Hepatocyte (in vitro differentiated cells): ENCODE data around the gene PCBP3. TPM values are rescaled to one million over a fixed set of nuclear protein-coding genes. Genes with fewer than 3 reads are reported as not detected.

ENCODE experiments used
- DNase-seq: peaks from one replicate; pipeline ENCODE4 v3.0.0-alpha.2; 2016; ENCODE audit warnings: low spot score
- H2AFZ ChIP-seq: fragments of 200-600 bp; sonication (generic); 2 replicates; pipeline ENCODE4 v1.6.0; 2016; ENCODE audit warnings: antibody characterized with exemption, mild to moderate bottlenecking
- H3K27ac ChIP-seq: fragments of 200-600 bp; sonication (generic); 2 replicates; pipeline ENCODE4 v1.5.1; 2016; ENCODE audit warnings: mild to moderate bottlenecking
- H3K27me3 ChIP-seq: fragments of 200-600 bp; sonication (generic); 2 replicates; pipeline ENCODE4 v1.6.1; 2016
- H3K36me3 ChIP-seq: fragments of 200-600 bp; sonication (generic); replicated peaks from 2 replicates; pipeline ENCODE4 v1.5.1; 2016; ENCODE audit warnings: low read depth; ENCODE audit not compliant: insufficient read depth
- H3K4me1 ChIP-seq: fragments of 200-600 bp; sonication (generic); 2 replicates; pipeline ENCODE4 v1.5.1; 2016; ENCODE audit warnings: mild to moderate bottlenecking, moderate library complexity; ENCODE audit not compliant: insufficient read depth
- H3K4me2 ChIP-seq: fragments of 200-600 bp; sonication (generic); 2 replicates; pipeline ENCODE4 v1.6.0; 2016
- H3K4me3 ChIP-seq: fragments of 200-600 bp; sonication (generic); 2 replicates; pipeline ENCODE4 v1.5.1; 2016; ENCODE audit warnings: mild to moderate bottlenecking
- H3K79me2 ChIP-seq: fragments of 200-600 bp; sonication (generic); 2 replicates; pipeline ENCODE4 v1.6.0; 2017; ENCODE audit warnings: mild to moderate bottlenecking
- H3K9me2 ChIP-seq: fragments of 200-600 bp; sonication (generic); replicated peaks from 2 replicates; pipeline ENCODE4 v1.6.0; 2017; ENCODE audit warnings: mild to moderate bottlenecking; ENCODE audit not compliant: insufficient read depth
- H3K9me3 ChIP-seq: fragments of 200-600 bp; sonication (generic); 2 replicates; pipeline ENCODE4 v1.5.1; 2016; ENCODE audit warnings: low read depth, mild to moderate bottlenecking
- H4K20me1 ChIP-seq: fragments of 200-600 bp; sonication (generic); 2 replicates; pipeline ENCODE4 v1.6.0; 2016; ENCODE audit warnings: mild to moderate bottlenecking; ENCODE audit not compliant: insufficient read depth, poor library complexity, severe bottlenecking
- EZH2 ChIP-seq: fragments of 200-600 bp; sonication (generic); IDR thresholded peaks from 2 replicates; pipeline ENCODE4 v1.6.1; 2016; ENCODE audit warnings: antibody characterized with exemption, mild to moderate bottlenecking, borderline replicate concordance
- EZH2phosphoT487 ChIP-seq: fragments of 200-600 bp; sonication (generic); IDR thresholded peaks from one replicate; pipeline ENCODE4 v1.6.1; 2018; ENCODE audit warnings: antibody characterized with exemption, mild to moderate bottlenecking, low read depth, moderate library complexity; ENCODE audit not compliant: unreplicated experiment, severe bottlenecking
- WGBS: methylation state at CpG from one replicate; pipeline ENCODE4 v1.1.6; 2016; ENCODE audit warnings: low lambda C conversion rate; ENCODE audit errors: missing lambda C conversion rate; 5-methylcytosine and 5-hydroxymethylcytosine counted together
- polyA plus RNA-seq: library from polyadenylated mRNA; unstranded; fragments of >200 nt; fragmentation: Nextera tagmentation; extraction: Ambion mirVana; gene quantifications from 2 replicates; pipeline ENCODE4 v1.2.1, GENCODE V29; 2016
- total RNA-seq: library from RNA; depleted of rRNA; stranded (reverse); fragments of >200 nt; gene quantifications from 2 replicates; pipeline ENCODE4 v1.2.3, GENCODE V29; 2014
- TF ChIP-seq, protein P1 (sequence below): fragments of 200-600 bp; sonication (generic); IDR thresholded peaks from 2 replicates; pipeline ENCODE4 v1.5.1; 2016; ENCODE audit warnings: antibody characterized with exemption, mild to moderate bottlenecking; ENCODE audit not compliant: poor library complexity

PCBP3 gene
- total and polyA plus RNA-seq, 2 experiments from 2014 or later, result 3.1 to 8.8 TPM

DNA sequence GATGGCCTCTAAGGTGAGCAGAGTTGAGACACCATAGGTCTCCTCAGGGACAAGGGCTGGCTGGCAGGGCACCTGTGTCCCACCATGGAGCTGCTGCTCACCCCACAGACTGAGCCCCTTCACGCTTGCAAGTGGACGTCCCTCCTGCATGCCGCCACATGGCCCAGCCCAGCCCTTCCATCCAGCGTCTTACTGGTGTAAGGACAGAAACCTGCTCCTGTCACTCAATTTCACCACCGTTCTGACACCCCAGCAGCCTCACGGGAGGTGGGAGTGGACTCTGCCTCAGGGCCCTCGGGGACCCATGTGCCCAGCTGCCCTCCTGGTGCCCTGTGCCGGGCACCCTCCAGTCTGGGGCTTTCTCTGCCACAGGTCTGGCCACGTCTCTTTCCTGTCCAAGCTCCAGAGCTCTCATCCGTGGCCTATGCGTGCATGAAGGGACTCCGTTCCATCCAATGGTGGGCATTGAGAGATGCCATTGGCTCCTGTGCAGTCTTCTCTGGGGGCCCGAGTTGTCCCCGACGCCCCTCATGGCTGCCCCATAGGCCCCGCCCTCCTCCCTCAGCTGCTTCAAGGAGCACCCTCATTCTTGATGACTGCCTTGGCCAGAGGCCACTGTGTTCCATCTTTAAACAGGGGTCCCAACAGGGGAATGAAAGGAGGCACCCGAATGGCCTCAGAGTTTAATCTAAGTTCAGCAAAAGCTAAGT, 295.4 kb downstream of the PCBP3 start:
- H3K4me3 ChIP-seq, result no peak overlapping the region
- WGBS, result 91% methylated on average over 17 of the region's 17 CpGs
- DNase-seq, result no peak
- H3K27ac ChIP-seq, result no peak overlapping the region
- H3K4me1 ChIP-seq, result no peaks in the 10 kb centered on the region
- no peak overlapping the region for H2AFZ ChIP-seq
- no peaks in the 10 kb centered on the region for H3K9me2 ChIP-seq
- TF ChIP-seq, protein P1, sequence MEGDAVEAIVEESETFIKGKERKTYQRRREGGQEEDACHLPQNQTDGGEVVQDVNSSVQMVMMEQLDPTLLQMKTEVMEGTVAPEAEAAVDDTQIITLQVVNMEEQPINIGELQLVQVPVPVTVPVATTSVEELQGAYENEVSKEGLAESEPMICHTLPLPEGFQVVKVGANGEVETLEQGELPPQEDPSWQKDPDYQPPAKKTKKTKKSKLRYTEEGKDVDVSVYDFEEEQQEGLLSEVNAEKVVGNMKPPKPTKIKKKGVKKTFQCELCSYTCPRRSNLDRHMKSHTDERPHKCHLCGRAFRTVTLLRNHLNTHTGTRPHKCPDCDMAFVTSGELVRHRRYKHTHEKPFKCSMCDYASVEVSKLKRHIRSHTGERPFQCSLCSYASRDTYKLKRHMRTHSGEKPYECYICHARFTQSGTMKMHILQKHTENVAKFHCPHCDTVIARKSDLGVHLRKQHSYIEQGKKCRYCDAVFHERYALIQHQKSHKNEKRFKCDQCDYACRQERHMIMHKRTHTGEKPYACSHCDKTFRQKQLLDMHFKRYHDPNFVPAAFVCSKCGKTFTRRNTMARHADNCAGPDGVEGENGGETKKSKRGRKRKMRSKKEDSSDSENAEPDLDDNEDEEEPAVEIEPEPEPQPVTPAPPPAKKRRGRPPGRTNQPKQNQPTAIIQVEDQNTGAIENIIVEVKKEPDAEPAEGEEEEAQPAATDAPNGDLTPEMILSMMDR, result no peak
- no peak for TF ChIP-seq EZH2phosphoT487
- TF ChIP-seq EZH2, result no peak
- no peak overlapping the region for H3K4me2 ChIP-seq
- H3K79me2 ChIP-seq, result no peaks in the 10 kb centered on the region
- H3K9me3 ChIP-seq, result no peaks in the 10 kb centered on the region
- no peaks in the 10 kb centered on the region for H3K27me3 ChIP-seq
- H4K20me1 ChIP-seq, result no peaks in the 10 kb centered on the region
- no peaks in the 10 kb centered on the region for H3K36me3 ChIP-seq

DNA sequence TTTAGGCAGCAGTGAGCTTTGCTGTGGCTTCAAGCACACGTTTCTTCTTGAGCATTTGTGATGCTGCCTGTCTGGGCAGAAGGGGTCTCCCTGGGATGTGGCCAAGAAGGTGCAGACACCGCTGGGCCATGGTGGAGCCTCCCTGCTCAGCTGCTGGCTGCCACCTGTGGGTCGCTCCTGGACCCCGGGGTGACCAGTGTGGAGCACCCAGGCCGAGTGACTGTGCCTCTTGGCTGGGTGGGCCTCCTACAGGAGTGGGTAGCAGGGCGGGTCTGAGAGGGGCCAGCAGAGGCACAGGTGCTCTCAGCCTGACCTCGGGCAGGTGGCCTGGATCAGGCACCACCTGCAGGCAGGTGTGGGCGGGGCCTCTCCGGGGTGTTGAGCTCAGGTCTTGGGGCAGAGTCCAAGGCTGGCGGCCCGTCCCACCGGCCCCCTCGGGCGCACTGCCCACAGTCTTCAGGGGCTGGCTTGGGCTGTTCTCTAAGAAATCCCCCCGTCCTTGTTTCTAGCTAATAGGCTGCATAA, 296.1 kb downstream of the PCBP3 start:
- Histone ChIP-seq H3K27ac (no peak overlapping the region), H3K9me3 (no peaks in the 10 kb centered on the region), H3K4me3 (no peak overlapping the region), H3K4me1 (no peaks in the 10 kb centered on the region), H3K27me3 (no peaks in the 10 kb centered on the region), H3K4me2 (no peak overlapping the region), H4K20me1 (no peaks in the 10 kb centered on the region), H3K79me2 (no peaks in the 10 kb centered on the region), H3K36me3 (no peaks in the 10 kb centered on the region), H3K9me2 (no peaks in the 10 kb centered on the region), H2AFZ (no peak overlapping the region)
- no peak for DNase-seq
- 95% methylated on average over 15 of the region's 15 CpGs for WGBS
- no peak for TF ChIP-seq EZH2
- TF ChIP-seq, protein P1, result no peak
- no peak for TF ChIP-seq EZH2phosphoT487

DNA sequence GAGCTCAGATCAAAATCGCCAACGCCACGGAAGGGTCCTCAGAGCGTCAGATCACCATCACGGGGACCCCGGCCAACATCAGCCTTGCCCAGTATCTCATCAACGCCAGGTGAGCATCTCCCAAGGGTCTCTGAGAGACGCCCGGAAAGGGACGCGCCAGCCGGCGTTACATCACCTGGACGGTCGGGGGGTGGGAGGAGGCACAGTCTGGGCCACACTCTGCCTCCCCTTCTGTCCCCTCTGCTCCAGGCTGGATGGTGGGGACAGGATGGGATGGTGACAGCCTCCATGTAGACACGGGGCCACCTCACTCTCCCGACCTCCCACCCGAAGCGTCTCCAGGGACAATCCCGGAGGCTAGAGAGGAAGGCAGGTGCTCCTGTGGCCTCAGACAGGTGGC, 296.6 kb downstream of the PCBP3 start:
- no peaks in the 10 kb centered on the region for H3K9me2 ChIP-seq
- H3K27me3 ChIP-seq, result no peaks in the 10 kb centered on the region
- no peak overlapping the region for H3K27ac ChIP-seq
- 93% methylated on average over 20 of the region's 20 CpGs for WGBS
- TF ChIP-seq, protein P1, result no peak
- no peak for TF ChIP-seq EZH2phosphoT487
- no peak for TF ChIP-seq EZH2
- no peaks in the 10 kb centered on the region for H3K9me3 ChIP-seq
- H3K36me3 ChIP-seq, result no peaks in the 10 kb centered on the region
- no peak overlapping the region for H2AFZ ChIP-seq
- no peaks in the 10 kb centered on the region for H4K20me1 ChIP-seq
- H3K4me1 ChIP-seq, result no peaks in the 10 kb centered on the region
- H3K79me2 ChIP-seq, result no peaks in the 10 kb centered on the region
- H3K4me2 ChIP-seq, result no peak overlapping the region
- no peak for DNase-seq
- H3K4me3 ChIP-seq, result no peak overlapping the region
